NCI-H1105 treated with DMSO at 0.1 percent for 48 hours (cell line): ENCODE results near the gene DSG2.

Experiments
- DNase-seq: peaks from one replicate; lab custom pipeline; 2025; lab: John Stamatoyannopoulos, UW

Gene DSG2

GRCh38 chr18:31590570-31590969 is 92.6 kb downstream of the DSG2 start:
- DNase-seq: no peak

GRCh38 chr18:31591113-31591512 is 93.1 kb downstream of the DSG2 start:
- DNase-seq: no peak

DNA sequence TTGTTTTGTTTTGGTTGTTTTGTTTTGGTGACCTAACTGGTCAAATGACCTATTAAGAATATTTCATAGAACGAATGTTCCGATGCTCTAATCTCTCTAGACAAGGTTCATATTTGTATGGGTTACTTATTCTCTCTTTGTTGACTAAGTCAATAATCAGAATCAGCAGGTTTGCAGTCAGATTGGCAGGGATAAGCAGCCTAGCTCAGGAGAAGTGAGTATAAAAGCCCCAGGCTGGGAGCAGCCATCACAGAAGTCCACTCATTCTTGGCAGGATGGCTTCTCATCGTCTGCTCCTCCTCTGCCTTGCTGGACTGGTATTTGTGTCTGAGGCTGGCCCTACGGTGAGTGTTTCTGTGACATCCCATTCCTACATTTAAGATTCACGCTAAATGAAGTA is 93.7 kb downstream of the DSG2 start, which contains the start of gene TTR:
Gene TTR, plus strand, starts transcription at position 250 of the 400 bp plus-strand sequence. Its CDS starts 26 bp downstream, at position 276.
- no peak for DNase-seq

- no peak for DNase-seq
Observed at GRCh38 chr18:31592506-31593157, 94.7 kb downstream of the DSG2 start.

DNA sequence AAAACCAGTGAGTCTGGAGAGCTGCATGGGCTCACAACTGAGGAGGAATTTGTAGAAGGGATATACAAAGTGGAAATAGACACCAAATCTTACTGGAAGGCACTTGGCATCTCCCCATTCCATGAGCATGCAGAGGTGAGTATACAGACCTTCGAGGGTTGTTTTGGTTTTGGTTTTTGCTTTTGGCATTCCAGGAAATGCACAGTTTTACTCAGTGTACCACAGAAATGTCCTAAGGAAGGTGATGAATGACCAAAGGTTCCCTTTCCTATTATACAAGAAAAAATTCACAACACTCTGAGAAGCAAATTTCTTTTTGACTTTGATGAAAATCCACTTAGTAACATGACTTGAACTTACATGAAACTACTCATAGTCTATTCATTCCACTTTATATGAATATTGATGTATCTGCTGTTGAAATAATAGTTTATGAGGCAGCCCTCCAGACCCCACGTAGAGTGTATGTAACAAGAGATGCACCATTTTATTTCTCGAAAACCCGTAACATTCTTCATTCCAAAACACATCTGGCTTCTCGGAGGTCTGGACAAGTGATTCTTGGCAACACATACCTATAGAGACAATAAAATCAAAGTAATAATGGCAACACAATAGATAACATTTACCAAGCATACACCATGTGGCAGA is 97.3 kb downstream of the DSG2 start:
- DNase-seq: no peak

- no peak for DNase-seq
Observed at GRCh38 chr18:31596081-31596872, 98.3 kb downstream of the DSG2 start.

DNA sequence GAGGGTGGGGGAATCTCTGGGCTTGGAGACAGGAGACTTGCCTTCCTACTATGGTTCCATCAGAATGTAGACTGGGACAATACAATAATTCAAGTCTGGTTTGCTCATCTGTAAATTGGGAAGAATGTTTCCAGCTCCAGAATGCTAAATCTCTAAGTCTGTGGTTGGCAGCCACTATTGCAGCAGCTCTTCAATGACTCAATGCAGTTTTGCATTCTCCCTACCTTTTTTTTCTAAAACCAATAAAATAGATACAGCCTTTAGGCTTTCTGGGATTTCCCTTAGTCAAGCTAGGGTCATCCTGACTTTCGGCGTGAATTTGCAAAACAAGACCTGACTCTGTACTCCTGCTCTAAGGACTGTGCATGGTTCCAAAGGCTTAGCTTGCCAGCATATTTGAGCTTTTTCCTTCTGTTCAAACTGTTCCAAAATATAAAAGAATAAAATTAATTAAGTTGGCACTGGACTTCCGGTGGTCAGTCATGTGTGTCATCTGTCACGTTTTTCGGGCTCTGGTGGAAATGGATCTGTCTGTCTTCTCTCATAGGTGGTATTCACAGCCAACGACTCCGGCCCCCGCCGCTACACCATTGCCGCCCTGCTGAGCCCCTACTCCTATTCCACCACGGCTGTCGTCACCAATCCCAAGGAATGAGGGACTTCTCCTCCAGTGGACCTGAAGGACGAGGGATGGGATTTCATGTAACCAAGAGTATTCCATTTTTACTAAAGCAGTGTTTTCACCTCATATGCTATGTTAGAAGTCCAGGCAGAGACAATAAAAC is 100.2 kb downstream of the DSG2 start:
- no peak for DNase-seq
